ENCODE data around the gene NEURL3. TPM values are rescaled to one million over a fixed set of nuclear protein-coding genes. Genes with fewer than 3 reads are reported as not detected.

Gene NEURL3
- total and polyA plus RNA-seq, 2 donors (not counting 1 experiment from before 2014, with no cell fraction given), result not detected

DNA sequence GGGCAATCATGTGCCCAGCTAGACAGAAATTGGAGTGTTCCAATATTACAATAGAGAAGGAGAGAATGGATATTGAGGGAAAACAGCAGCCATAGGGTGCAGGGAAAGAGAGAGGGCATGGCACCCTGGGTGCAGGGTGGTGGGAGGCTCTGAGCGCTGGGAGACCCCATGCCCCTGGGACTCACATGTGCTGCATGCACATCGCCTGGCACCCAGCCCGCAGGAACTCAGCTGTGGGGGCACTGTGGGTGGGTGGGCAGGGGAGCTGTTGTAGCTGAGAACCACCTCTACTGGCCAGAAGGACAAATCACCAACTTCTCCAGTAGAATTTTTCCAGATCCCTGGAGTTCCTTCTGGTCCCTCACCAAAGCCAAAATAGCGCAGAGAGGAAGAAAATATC, 7.2 kb upstream of the NEURL3 start:
- Histone ChIP-seq H2AFZ (ENCODE audit: insufficient read depth, low read depth, low read length, poor library complexity, severe bottlenecking) (no peak overlapping the region), H3K4me3 (ENCODE audit: control extremely low read depth in 1 of 5, extremely low read depth in 1 of 5, insufficient read depth in 1 of 5, low read depth in 2 of 5, low read length in 4 of 5) (no peak overlapping the region), H3K4me2 (replicated peaks; ENCODE audit: low read depth, low read length, poor library complexity, severe bottlenecking) (no peak overlapping the region), H3K27me3 (replicated peaks in 1 of 4; ENCODE audit: control extremely low read depth in 1 of 4, control insufficient read depth in 3 of 4, insufficient read depth in 4 of 4, low read length in 3 of 4) (peaks cover 0 to 16% (median 0%) of the 10 kb centered on the region in 4 experiments), H3K9me3 (ENCODE audit: control extremely low read depth in 1 of 3, control insufficient read depth in 2 of 3, insufficient read depth in 1 of 3, low read length in 2 of 3) (peaks cover 0 to 9% (median 4%) of the 10 kb centered on the region in 3 donors), H3K36me3 (replicated peaks in 1 of 2; ENCODE audit: control extremely low read depth in 1 of 2, control insufficient read depth in 1 of 2, extremely low read depth in 1 of 2, insufficient read depth in 2 of 2, low read length in 1 of 2) (no peaks in the 10 kb centered on the region), H3K79me2 (ENCODE audit: control insufficient read depth, insufficient read depth, low read length) (no peaks in the 10 kb centered on the region), H3K27ac (ENCODE audit: low read length in 2 of 2) (no peak overlapping the region), H3K4me1 (ENCODE audit: control insufficient read depth in 2 of 2, insufficient read depth in 2 of 2, low read length in 2 of 2) (peaks cover 18 to 23% of the 10 kb centered on the region in 2 donors), H4K20me1 (ENCODE audit: control insufficient read depth, insufficient read depth, low read length, poor library complexity, severe bottlenecking) (no peaks in the 10 kb centered on the region), H3K9ac (ENCODE audit: low read length) (no peak overlapping the region)
- peaks cover 3% of the 10 kb centered on the region for H3K9me3 Mint-ChIP-seq (ENCODE audit: insufficient read depth)
- DNase-seq, result no peak
- H3K4me1 Mint-ChIP-seq, result peaks cover 16% of the 10 kb centered on the region
- WGBS (ENCODE audit: insufficient coverage), result 100% methylated on average over 1 of the region's 4 CpGs
- ChIA-PET CTCF (interaction anchor here (1.1 to 10.6 kb wide), 7 partner anchors 19 to 104 kb away, joined by 3 to 155 read pairs (median 4); no protein-coding TSS in a partner anchor), POLR2A (no interaction called here)
- H3K27me3 Mint-ChIP-seq, result peaks cover 14% of the 10 kb centered on the region
- no peak overlapping the region for H3K4me3 Mint-ChIP-seq
- intact Hi-C loops (cut with micrococcal nuclease), result no loop called here
- no peak overlapping the region for H3K27ac Mint-ChIP-seq
- no peak for TF ChIP-seq CTCF (IDR thresholded peaks at IDR 0.05)
- TF ChIP-seq EZH2 (IDR thresholded peaks at IDR 0.05; ENCODE audit: borderline replicate concordance, insufficient read depth, low read depth, low read length, poor library complexity, severe bottlenecking), result no peak
- no peak for ATAC-seq (ENCODE audit: low read depth)

DNA sequence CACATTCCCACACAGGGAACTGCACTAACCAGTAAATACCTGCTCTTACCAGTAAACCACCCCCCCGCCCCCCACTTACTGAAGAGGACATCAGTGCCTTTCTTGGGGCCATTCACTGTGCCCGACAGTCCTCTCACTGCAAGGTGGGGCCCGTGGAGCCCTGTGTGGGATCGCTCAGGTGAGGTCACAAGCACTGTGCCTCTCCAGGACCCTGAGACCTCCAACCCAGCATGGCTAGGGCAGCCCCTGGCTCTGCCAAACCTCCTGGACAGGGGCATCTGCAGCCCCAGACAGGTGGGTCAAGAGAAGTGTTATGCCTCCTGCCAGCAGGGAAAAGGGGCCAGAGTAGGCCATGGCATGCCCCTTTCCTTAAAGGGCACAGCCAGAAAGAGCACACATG, 6.7 kb upstream of the NEURL3 start:
- H3K4me1 ChIP-seq (ENCODE audit: control insufficient read depth in 2 of 2, insufficient read depth in 2 of 2, low read length in 2 of 2), result peaks cover 18 to 23% of the 10 kb centered on the region in 2 donors
- no peak for DNase-seq
- 94% methylated on average over 3 of the region's 4 CpGs for WGBS (ENCODE audit: insufficient coverage)
- no peaks in the 10 kb centered on the region for H3K79me2 ChIP-seq (ENCODE audit: control insufficient read depth, insufficient read depth, low read length)
- H3K27ac ChIP-seq (ENCODE audit: low read length in 2 of 2), result no peak overlapping the region
- peaks cover 0 to 8% (median 0%) of the 10 kb centered on the region in 3 donors for H3K9me3 ChIP-seq (ENCODE audit: control extremely low read depth in 1 of 3, control insufficient read depth in 2 of 3, insufficient read depth in 1 of 3, low read length in 2 of 3)
- ChIA-PET POLR2A (no interaction called here), CTCF (interaction anchor here (1.2 to 10.6 kb wide), 8 partner anchors 16 to 154 kb away, joined by 3 to 155 read pairs (median 4); no protein-coding TSS in a partner anchor)
- Mint-ChIP-seq H3K27ac (no peak overlapping the region), H3K4me1 (peaks cover 18% of the 10 kb centered on the region), H3K9me3 (ENCODE audit: insufficient read depth) (no peaks in the 10 kb centered on the region), H3K4me3 (no peak overlapping the region), H3K27me3 (peaks cover 14% of the 10 kb centered on the region)
- no peaks in the 10 kb centered on the region for H3K36me3 ChIP-seq (replicated peaks in 1 of 2; ENCODE audit: control extremely low read depth in 1 of 2, control insufficient read depth in 1 of 2, extremely low read depth in 1 of 2, insufficient read depth in 2 of 2, low read length in 1 of 2)
- intact Hi-C loops (cut with micrococcal nuclease), result no loop called here
- H3K27me3 ChIP-seq (replicated peaks in 1 of 4; ENCODE audit: control extremely low read depth in 1 of 4, control insufficient read depth in 3 of 4, insufficient read depth in 4 of 4, low read length in 3 of 4), result peaks cover 0 to 16% (median 0%) of the 10 kb centered on the region in 4 experiments
- no peaks in the 10 kb centered on the region for H4K20me1 ChIP-seq (ENCODE audit: control insufficient read depth, insufficient read depth, low read length, poor library complexity, severe bottlenecking)
- no peak for ATAC-seq (ENCODE audit: low read depth)
- no peak overlapping the region for H3K4me3 ChIP-seq (ENCODE audit: control extremely low read depth in 1 of 5, extremely low read depth in 1 of 5, insufficient read depth in 1 of 5, low read depth in 2 of 5, low read length in 4 of 5)
- H3K9ac ChIP-seq (ENCODE audit: low read length), result no peak overlapping the region
- no peak overlapping the region for H3K4me2 ChIP-seq (replicated peaks; ENCODE audit: low read depth, low read length, poor library complexity, severe bottlenecking)
- no peak for TF ChIP-seq EZH2 (IDR thresholded peaks at IDR 0.05; ENCODE audit: borderline replicate concordance, insufficient read depth, low read depth, low read length, poor library complexity, severe bottlenecking)
- TF ChIP-seq CTCF (IDR thresholded peaks at IDR 0.05), result no peak
- H2AFZ ChIP-seq (ENCODE audit: insufficient read depth, low read depth, low read length, poor library complexity, severe bottlenecking), result no peak overlapping the region

Data from B cell (primary cell).